Hepatocyte (in vitro differentiated cells): Measurements from ENCODE around the gene GORASP2. TPM values are rescaled to one million over a fixed set of nuclear protein-coding genes. Genes with fewer than 3 reads are reported as not detected.

ENCODE experiments used
- DNase-seq: peaks from one replicate; pipeline ENCODE4 v3.0.0-alpha.2; 2016; ENCODE audit warnings: low spot score
- H2AFZ ChIP-seq: fragments of 200-600 bp; sonication (generic); 2 replicates; pipeline ENCODE4 v1.6.0; 2016; ENCODE audit warnings: antibody characterized with exemption, mild to moderate bottlenecking
- H3K27ac ChIP-seq: fragments of 200-600 bp; sonication (generic); 2 replicates; pipeline ENCODE4 v1.5.1; 2016; ENCODE audit warnings: mild to moderate bottlenecking
- H3K27me3 ChIP-seq: fragments of 200-600 bp; sonication (generic); 2 replicates; pipeline ENCODE4 v1.6.1; 2016
- H3K36me3 ChIP-seq: fragments of 200-600 bp; sonication (generic); replicated peaks from 2 replicates; pipeline ENCODE4 v1.5.1; 2016; ENCODE audit warnings: low read depth; ENCODE audit not compliant: insufficient read depth
- H3K4me1 ChIP-seq: fragments of 200-600 bp; sonication (generic); 2 replicates; pipeline ENCODE4 v1.5.1; 2016; ENCODE audit warnings: mild to moderate bottlenecking, moderate library complexity; ENCODE audit not compliant: insufficient read depth
- H3K4me2 ChIP-seq: fragments of 200-600 bp; sonication (generic); 2 replicates; pipeline ENCODE4 v1.6.0; 2016
- H3K4me3 ChIP-seq: fragments of 200-600 bp; sonication (generic); 2 replicates; pipeline ENCODE4 v1.5.1; 2016; ENCODE audit warnings: mild to moderate bottlenecking
- H3K79me2 ChIP-seq: fragments of 200-600 bp; sonication (generic); 2 replicates; pipeline ENCODE4 v1.6.0; 2017; ENCODE audit warnings: mild to moderate bottlenecking
- H3K9me2 ChIP-seq: fragments of 200-600 bp; sonication (generic); replicated peaks from 2 replicates; pipeline ENCODE4 v1.6.0; 2017; ENCODE audit warnings: mild to moderate bottlenecking; ENCODE audit not compliant: insufficient read depth
- H3K9me3 ChIP-seq: fragments of 200-600 bp; sonication (generic); 2 replicates; pipeline ENCODE4 v1.5.1; 2016; ENCODE audit warnings: low read depth, mild to moderate bottlenecking
- H4K20me1 ChIP-seq: fragments of 200-600 bp; sonication (generic); 2 replicates; pipeline ENCODE4 v1.6.0; 2016; ENCODE audit warnings: mild to moderate bottlenecking; ENCODE audit not compliant: insufficient read depth, poor library complexity, severe bottlenecking
- CTCF ChIP-seq: fragments of 200-600 bp; sonication (generic); IDR thresholded peaks from 2 replicates; pipeline ENCODE4 v1.5.1; 2016; ENCODE audit warnings: antibody characterized with exemption, mild to moderate bottlenecking; ENCODE audit not compliant: poor library complexity
- EZH2 ChIP-seq: fragments of 200-600 bp; sonication (generic); IDR thresholded peaks from 2 replicates; pipeline ENCODE4 v1.6.1; 2016; ENCODE audit warnings: antibody characterized with exemption, mild to moderate bottlenecking, borderline replicate concordance
- EZH2phosphoT487 ChIP-seq: fragments of 200-600 bp; sonication (generic); IDR thresholded peaks from one replicate; pipeline ENCODE4 v1.6.1; 2018; ENCODE audit warnings: antibody characterized with exemption, mild to moderate bottlenecking, low read depth, moderate library complexity; ENCODE audit not compliant: unreplicated experiment, severe bottlenecking
- WGBS: methylation state at CpG from one replicate; pipeline ENCODE4 v1.1.6; 2016; ENCODE audit warnings: low lambda C conversion rate; ENCODE audit errors: missing lambda C conversion rate; 5-methylcytosine and 5-hydroxymethylcytosine counted together
- polyA plus RNA-seq: library from polyadenylated mRNA; unstranded; fragments of >200 nt; fragmentation: Nextera tagmentation; extraction: Ambion mirVana; gene quantifications from 2 replicates; pipeline ENCODE4 v1.2.1, GENCODE V29; 2016
- total RNA-seq: library from RNA; depleted of rRNA; stranded (reverse); fragments of >200 nt; gene quantifications from 2 replicates; pipeline ENCODE4 v1.2.3, GENCODE V29; 2014

GORASP2 gene
- total and polyA plus RNA-seq, 2 experiments from 2014 or later, result 50.1 to 126 TPM

- Histone ChIP-seq H3K4me2 (no peak overlapping the region), H4K20me1 (peaks cover 100% of the 10 kb centered on the region), H3K9me2 (no peaks in the 10 kb centered on the region), H3K4me3 (no peak overlapping the region), H2AFZ (no peak overlapping the region), H3K9me3 (no peaks in the 10 kb centered on the region), H3K27ac (no peak overlapping the region), H3K27me3 (no peaks in the 10 kb centered on the region), H3K79me2 (peaks cover 98% of the 10 kb centered on the region), H3K36me3 (no peaks in the 10 kb centered on the region), H3K4me1 (no peaks in the 10 kb centered on the region)
- TF ChIP-seq CTCF (no peak), EZH2phosphoT487 (no peak), EZH2 (no peak)
- DNase-seq, result no peak
- WGBS, result 96% methylated on average over 1 of the region's 1 CpG
Observed at GRCh38 chr2:170944545-170944944, 15.5 kb downstream of the GORASP2 start.

DNA sequence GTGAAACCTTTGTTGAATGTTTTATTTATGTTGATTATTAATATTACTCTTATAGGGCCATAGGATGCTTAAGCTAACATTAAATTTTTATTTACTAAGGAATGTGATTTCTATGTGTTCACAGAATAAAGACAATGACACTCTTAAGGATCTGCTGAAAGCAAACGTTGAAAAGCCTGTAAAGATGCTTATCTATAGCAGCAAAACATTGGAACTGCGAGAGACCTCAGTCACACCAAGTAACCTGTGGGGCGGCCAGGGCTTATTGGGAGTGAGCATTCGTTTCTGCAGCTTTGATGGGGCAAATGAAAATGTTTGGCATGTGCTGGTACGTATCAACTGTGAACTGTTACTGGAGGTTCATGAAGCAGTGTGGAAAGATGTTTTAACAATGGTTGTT, 20.4 kb downstream of the GORASP2 start:
- Histone ChIP-seq H3K4me1 (no peaks in the 10 kb centered on the region), H3K9me3 (no peaks in the 10 kb centered on the region), H4K20me1 (peaks cover 57% of the 10 kb centered on the region), H3K4me2 (no peak overlapping the region), H3K9me2 (no peaks in the 10 kb centered on the region), H2AFZ (no peak overlapping the region), H3K27ac (no peak overlapping the region), H3K27me3 (no peaks in the 10 kb centered on the region), H3K79me2 (peaks cover 73% of the 10 kb centered on the region), H3K36me3 (peaks cover 4% of the 10 kb centered on the region), H3K4me3 (no peak overlapping the region)
- TF ChIP-seq EZH2 (no peak), CTCF (no peak), EZH2phosphoT487 (no peak)
- WGBS, result 68% methylated on average over 5 of the region's 5 CpGs
- DNase-seq, result no peak

GRCh38 chr2:170950221-170950761, 21.2 kb downstream of the GORASP2 start:
- no peak for DNase-seq
- Histone ChIP-seq H2AFZ (no peak overlapping the region), H3K4me3 (no peak overlapping the region), H3K27me3 (no peaks in the 10 kb centered on the region), H4K20me1 (peaks cover 49% of the 10 kb centered on the region), H3K79me2 (peaks cover 65% of the 10 kb centered on the region), H3K9me3 (no peaks in the 10 kb centered on the region), H3K4me2 (no peak overlapping the region), H3K27ac (no peak overlapping the region), H3K4me1 (no peaks in the 10 kb centered on the region), H3K9me2 (no peaks in the 10 kb centered on the region), H3K36me3 (peaks cover 4% of the 10 kb centered on the region)
- no peak for TF ChIP-seq EZH2
- no peak for TF ChIP-seq EZH2phosphoT487
- no peak for TF ChIP-seq CTCF
- 95% methylated on average over 4 of the region's 4 CpGs for WGBS

- no peaks in the 10 kb centered on the region for H3K9me2 ChIP-seq
- no peak for DNase-seq
- H3K9me3 ChIP-seq, result no peaks in the 10 kb centered on the region
- H3K4me1 ChIP-seq, result no peaks in the 10 kb centered on the region
- peaks cover 4% of the 10 kb centered on the region for H3K36me3 ChIP-seq
- 70% methylated on average over 4 of the region's 4 CpGs for WGBS
- TF ChIP-seq EZH2, result no peak
- no peak for TF ChIP-seq CTCF
- TF ChIP-seq EZH2phosphoT487, result no peak
- H4K20me1 ChIP-seq, result peaks cover 12% of the 10 kb centered on the region
- no peak overlapping the region for H2AFZ ChIP-seq
- H3K4me3 ChIP-seq, result no peak overlapping the region
- no peaks in the 10 kb centered on the region for H3K27me3 ChIP-seq
- peaks cover 28% of the 10 kb centered on the region for H3K79me2 ChIP-seq
- no peak overlapping the region for H3K27ac ChIP-seq
- H3K4me2 ChIP-seq, result no peak overlapping the region
Observed at GRCh38 chr2:170953941-170954340, 24.9 kb downstream of the GORASP2 start.
